Upper lobe of left lung (tissue), 6 donors: Measurements from ENCODE around the gene STK36. TPM values are rescaled to one million over a fixed set of nuclear protein-coding genes. Genes with fewer than 3 reads are reported as not detected.

ENCODE experiments used
- ATAC-seq, 2 donors: fragments of 200-7000 bp; cut with Tn5 transposase; one replicate each; pipeline ENCODE4 v1.9.1; 2022; ENCODE audit warnings: mild to moderate bottlenecking in 2 of 2, moderate library complexity in 2 of 2; ENCODE audit not compliant: low FRiP score in 2 of 2
- DNase-seq, 2 donors: peaks; one replicate each; pipeline ENCODE4 v3.0.0-alpha.2; 2019 to 2020
- H3K27ac ChIP-seq, 4 donors: fragments of 200-600 bp; sonication (generic); one replicate each; pipeline ENCODE4 v1.5.1; 2016 to 2019
- H3K27me3 ChIP-seq, 4 donors: fragments of 200-600 bp; sonication (generic); one replicate each; pipeline ENCODE4 v1.5.1; 2017 to 2019
- H3K36me3 ChIP-seq, 4 donors: fragments of 200-600 bp; sonication (generic); one replicate each; pipeline ENCODE4 v1.5.1; 2016 to 2019
- H3K4me1 ChIP-seq, 4 donors: fragments of 200-600 bp; sonication (generic); one replicate each; pipeline ENCODE4 v1.5.1; 2018 to 2019
- H3K4me3 ChIP-seq, 4 donors: fragments of 200-600 bp; sonication (generic); one replicate each; pipeline ENCODE4 v1.5.1; 2017 to 2019; ENCODE audit warnings: mild to moderate bottlenecking in 2 of 4, moderate library complexity in 1 of 4
- H3K9me3 ChIP-seq, 4 donors: fragments of 200-600 bp; sonication (generic); one replicate each; pipeline ENCODE4 v1.5.1; 2018 to 2019
- CTCF ChIP-seq, 6 experiments: fragments of 450-650 bp in 4 of 6; fragments of 200-600 bp in 2 of 6; sonication (generic) in 2 of 6; IDR thresholded peaks; one replicate each; pipeline ENCODE4 v1.5.1; 2016 to 2019; ENCODE audit warnings: antibody characterized with exemption in 6 of 6
- EP300 ChIP-seq, 4 donors: sonication (generic); formaldehyde crosslinking; IDR thresholded peaks; one replicate each; pipeline ENCODE4 v1.5.1; 2017; ENCODE audit warnings: antibody characterized with exemption in 4 of 4, control low read depth in 2 of 4
- POLR2A ChIP-seq, 4 donors: fragments of 450-650 bp; IDR thresholded peaks; one replicate each; pipeline ENCODE4 v1.5.1; 2016 to 2017; ENCODE audit warnings: antibody characterized with exemption in 4 of 4, mild to moderate bottlenecking in 2 of 4
- POLR2AphosphoS5 ChIP-seq, 2 donors: sonication (generic); formaldehyde crosslinking; IDR thresholded peaks; one replicate each; pipeline ENCODE4 v1.5.1; 2017; ENCODE audit warnings: antibody characterized with exemption in 2 of 2
- WGBS, 2 donors: methylation state at CpG; one replicate each; pipeline ENCODE4 v1.1.5; 2017 to 2018; 5-methylcytosine and 5-hydroxymethylcytosine counted together
- total RNA-seq, 6 donors: library from RNA; depleted of rRNA in 4 of 6; stranded (reverse); fragments of >200 nt in 4 of 6; gene quantifications; one replicate each; pipeline versions ENCODE4 v1.1.0 to v1.2.1, GENCODE V29; 2016 to 2021
- donor health status: DM: no; HTN: no; CAD: no; lungs with moderate emphysema.
- donor health status: DM: no; HTN: yes; CAD: no; lungs with severe emphysema.

STK36 gene
- total RNA-seq, 6 donors from 2014 or later = 21.3 to 153 (median 36.8) TPM

DNA sequence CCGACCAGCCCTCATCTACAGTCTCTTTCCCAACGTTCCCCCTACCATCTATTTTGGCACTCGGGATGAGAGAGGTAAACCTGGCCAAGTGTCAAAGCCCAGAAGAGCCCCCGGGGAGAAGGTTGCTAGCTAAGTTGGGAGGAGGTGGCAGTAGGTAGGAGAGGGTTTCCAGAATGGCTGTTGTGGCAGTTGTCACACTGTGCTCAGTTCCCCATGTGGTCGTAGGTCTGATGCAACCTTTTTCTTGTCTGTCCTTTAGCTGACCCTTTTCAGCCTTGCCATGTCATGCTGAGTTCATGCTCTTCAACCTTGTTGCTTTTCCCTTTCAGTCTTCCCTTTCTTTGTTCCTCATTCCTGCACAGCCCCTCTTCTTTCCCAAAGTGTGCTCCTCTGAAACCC, 73.3 kb downstream of the STK36 start:
- peak in 1 of 2 donors; percentile 76 for DNase-seq
- TF ChIP-seq POLR2A (IDR thresholded peaks at IDR 0.05) (peak in 1 of 4 donors; percentile 55), POLR2AphosphoS5 (IDR thresholded peaks at IDR 0.05) (peak; percentile 61 to 75), EP300 (IDR thresholded peaks at IDR 0.05) (peak in 1 of 4 donors; percentile 26), CTCF (IDR thresholded peaks at IDR 0.05) (no peak)
- H3K27ac ChIP-seq = peak overlapping the region in 2 of 4 donors; percentile 71 to 73

DNA sequence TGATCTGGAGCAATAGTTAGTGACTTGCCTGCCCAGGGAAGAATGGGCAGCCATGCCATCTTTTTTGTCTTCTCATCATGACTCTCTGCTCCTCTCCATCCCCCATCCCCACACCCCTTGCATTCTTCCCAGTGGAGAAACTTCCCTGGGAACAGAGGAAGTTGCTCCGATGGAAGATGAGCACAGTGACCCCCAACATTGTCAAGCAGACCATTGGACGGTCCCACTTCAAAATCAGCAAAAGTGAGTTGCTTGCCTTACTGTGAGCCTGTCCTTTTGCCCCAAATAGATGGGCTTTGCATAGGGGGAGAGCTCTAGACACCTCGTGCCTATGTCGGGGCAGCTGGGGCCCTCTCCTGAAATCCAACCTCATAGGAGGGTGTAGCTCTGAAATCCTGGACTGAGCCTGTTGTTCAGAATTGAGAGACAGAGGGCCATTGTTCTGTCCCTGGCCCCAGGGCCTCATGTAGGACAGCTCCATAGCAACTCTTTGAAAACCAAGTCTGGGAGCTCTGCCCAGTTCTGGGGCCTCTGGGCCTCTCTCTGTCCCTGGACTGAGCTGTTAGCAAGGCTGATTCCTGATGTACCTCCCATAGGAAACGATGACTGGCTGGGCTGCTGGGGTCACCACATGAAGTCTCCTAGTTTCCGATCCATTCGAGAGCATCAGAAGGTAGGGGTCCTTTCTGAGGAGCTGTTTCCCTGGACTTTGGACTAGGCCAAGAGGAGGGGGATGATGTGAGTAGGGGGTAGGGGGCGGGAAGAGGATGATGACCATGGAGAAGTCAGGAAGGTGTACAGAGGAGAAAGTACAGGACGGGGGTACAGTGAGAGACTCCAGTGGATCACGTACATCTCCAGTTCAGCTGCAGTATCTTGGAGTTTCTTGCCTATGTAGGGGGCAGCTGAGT, 73.9 kb downstream of the STK36 start:
- 89 to 91% methylated on average over 9 to 10 of the region's 10 CpGs for WGBS, 2 donors
- no peaks in the 10 kb centered on the region for H3K9me3 ChIP-seq
- H3K27ac ChIP-seq = peak overlapping the region in 2 of 4 donors; percentile 71 to 73
- TF ChIP-seq EP300 (IDR thresholded peaks at IDR 0.05) (no peak), CTCF (IDR thresholded peaks at IDR 0.05) (no peak), POLR2A (IDR thresholded peaks at IDR 0.05) (no peak), POLR2AphosphoS5 (IDR thresholded peaks at IDR 0.05) (no peak)
- no peaks in the 10 kb centered on the region for H3K27me3 ChIP-seq
- H3K4me1 ChIP-seq = peaks cover 0 to 11% (median 2%) of the 10 kb centered on the region in 4 donors
- H3K36me3 ChIP-seq = peaks cover 14 to 88% (median 49%) of the 10 kb centered on the region in 4 donors
- ATAC-seq = peak; percentile 15 to 21
- DNase-seq = no peak
- H3K4me3 ChIP-seq = no peak overlapping the region

More for the DNA sequence above, 73.3 kb downstream of the STK36 start:
- 56 to 68% methylated on average over 5 of the region's 5 CpGs for WGBS, 2 donors
- ATAC-seq = peak; percentile 69 to 87
- Histone ChIP-seq H3K4me1 (peaks cover 0 to 11% (median 2%) of the 10 kb centered on the region in 4 donors), H3K4me3 (no peak overlapping the region), H3K9me3 (no peaks in the 10 kb centered on the region), H3K27me3 (no peaks in the 10 kb centered on the region), H3K36me3 (peaks cover 14 to 87% (median 48%) of the 10 kb centered on the region in 4 donors)

DNA sequence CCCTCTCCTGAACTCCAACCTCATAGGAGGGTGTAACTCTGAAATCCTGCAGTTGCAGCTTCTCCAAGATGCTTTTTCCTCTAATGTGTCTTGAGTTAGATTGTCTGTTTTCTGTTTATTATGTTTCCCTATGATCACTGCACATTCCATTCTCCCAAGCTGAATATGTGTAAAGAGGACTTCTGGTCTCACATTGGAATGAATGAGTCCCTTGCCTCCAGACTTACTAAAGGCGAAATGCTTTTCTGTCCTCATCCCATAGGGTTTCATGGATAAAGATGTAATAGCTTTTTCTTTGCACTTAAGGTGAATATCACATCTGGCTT, 74.5 kb downstream of the STK36 start:
- DNase-seq (no peak), ATAC-seq (no peak)
- Histone ChIP-seq H3K27me3 (no peaks in the 10 kb centered on the region), H3K4me3 (no peak overlapping the region), H3K9me3 (no peaks in the 10 kb centered on the region), H3K36me3 (peaks cover 18 to 86% (median 46%) of the 10 kb centered on the region in 4 donors), H3K4me1 (peaks cover 0 to 11% (median 2%) of the 10 kb centered on the region in 4 donors), H3K27ac (no peak overlapping the region)
- TF ChIP-seq POLR2AphosphoS5 (IDR thresholded peaks at IDR 0.05) (no peak), EP300 (IDR thresholded peaks at IDR 0.05) (no peak), CTCF (IDR thresholded peaks at IDR 0.05) (no peak), POLR2A (IDR thresholded peaks at IDR 0.05) (no peak)
- 100% methylated on average over 1 of the region's 1 CpG for WGBS, 2 donors

GRCh38 chr2:218746960-218747359, 75.1 kb downstream of the STK36 start:
- H3K36me3 ChIP-seq = peaks cover 20 to 84% (median 46%) of the 10 kb centered on the region in 4 donors
- no peaks in the 10 kb centered on the region for H3K9me3 ChIP-seq
- no peak for ATAC-seq
- DNase-seq = no peak
- H3K27me3 ChIP-seq = no peaks in the 10 kb centered on the region
- peaks cover 0 to 11% (median 2%) of the 10 kb centered on the region in 4 donors for H3K4me1 ChIP-seq
- no peak for TF ChIP-seq EP300 (IDR thresholded peaks at IDR 0.05)
- TF ChIP-seq POLR2A (IDR thresholded peaks at IDR 0.05) = no peak
- TF ChIP-seq CTCF (IDR thresholded peaks at IDR 0.05) = no peak
- TF ChIP-seq POLR2AphosphoS5 (IDR thresholded peaks at IDR 0.05) = no peak
- WGBS, 2 donors = 94 to 97% methylated on average over 9 to 10 of the region's 10 CpGs
- H3K27ac ChIP-seq = no peak overlapping the region
- no peak overlapping the region for H3K4me3 ChIP-seq
